Fibroblast of lung (primary cell): Measurements from ENCODE around the gene MAPK6. TPM values are rescaled to one million over a fixed set of nuclear protein-coding genes. Genes with fewer than 3 reads are reported as not detected.

Experiments
- DNase-seq, 2 donors: peaks; one replicate each; pipeline versions ENCODE4 v3.0.0 to v3.0.0-alpha.2; 2010; ENCODE audit warnings: low read depth in 2 of 2
- H2AFZ ChIP-seq: 2 replicates; pipeline ENCODE4 v1.5.1; 2012; ENCODE audit warnings: low read length, control low read depth, inconsistent platforms
- H3K27ac ChIP-seq: 2 replicates; pipeline ENCODE4 v1.5.1; 2011; ENCODE audit warnings: low read length, control low read depth; ENCODE audit not compliant: insufficient read depth
- H3K27me3 ChIP-seq: 2 replicates; pipeline ENCODE4 v1.5.1; 2011; ENCODE audit warnings: mild to moderate bottlenecking, low read length; ENCODE audit not compliant: control insufficient read depth, insufficient read depth
- H3K36me3 ChIP-seq: 2 replicates; pipeline ENCODE4 v1.5.1; 2011; ENCODE audit warnings: low read length; ENCODE audit not compliant: control insufficient read depth, insufficient read depth
- H3K4me1 ChIP-seq: 2 replicates; pipeline ENCODE4 v1.5.1; 2011; ENCODE audit warnings: low read length; ENCODE audit not compliant: control insufficient read depth, insufficient read depth; ENCODE audit errors: extremely low read depth
- H3K4me2 ChIP-seq: 2 replicates; pipeline ENCODE4 v1.5.1; 2011; ENCODE audit warnings: low read length, control low read depth; ENCODE audit not compliant: insufficient read depth; ENCODE audit errors: extremely low read depth
- H3K4me3 ChIP-seq, 4 experiments: fragments of 200-600 bp in 1 of 4; sonication (generic) in 1 of 4; replicated peaks in 1 of 4; 2 replicates each; pipeline ENCODE4 v1.5.1; 2011 to 2016; ENCODE audit warnings: low read length in 4 of 4, low read depth in 3 of 4, mild to moderate bottlenecking in 3 of 4, control low read depth in 2 of 4, inconsistent platforms in 1 of 4, mixed read lengths in 1 of 4; ENCODE audit not compliant: insufficient read depth in 1 of 4; ENCODE audit errors: control extremely low read depth in 1 of 4
- H3K79me2 ChIP-seq: 2 replicates; pipeline ENCODE4 v1.5.1; 2012; ENCODE audit warnings: mild to moderate bottlenecking, low read length, inconsistent platforms; ENCODE audit not compliant: control insufficient read depth, insufficient read depth
- H3K9ac ChIP-seq: 2 replicates; pipeline ENCODE4 v1.5.1; 2011; ENCODE audit warnings: mild to moderate bottlenecking, low read length, control low read depth; ENCODE audit not compliant: insufficient read depth
- H3K9me3 ChIP-seq: 2 replicates; pipeline ENCODE4 v1.5.1; 2012; ENCODE audit warnings: low read depth, low read length; ENCODE audit not compliant: control insufficient read depth, insufficient read depth
- H4K20me1 ChIP-seq: 2 replicates; pipeline ENCODE4 v1.5.1; 2011; ENCODE audit warnings: low read length; ENCODE audit not compliant: control insufficient read depth, insufficient read depth; ENCODE audit errors: extremely low read depth
- EZH2 ChIP-seq: IDR thresholded peaks from 2 replicates; pipeline ENCODE4 v1.5.1; 2012; ENCODE audit warnings: low read length, control low read depth, mild to moderate bottlenecking; ENCODE audit errors: missing control alignments
- polyA plus RNA-seq, 2 donors: library from polyadenylated mRNA; depleted of rRNA in 1 of 2; stranded (reverse) in 1 of 2; unstranded in 1 of 2; fragments of >200 nt; gene quantifications; 2 replicates each; pipeline ENCODE4 v1.2.1, GENCODE V29; 2011 to 2012; ENCODE audit warnings: missing spikeins in 1 of 2
- total RNA-seq: library from RNA; depleted of rRNA; stranded (reverse); fragments of >200 nt; gene quantifications from 2 replicates; pipeline ENCODE4 v1.2.1, GENCODE V29; 2014
- TF ChIP-seq, protein P1 (sequence below), 2 donors: IDR thresholded peaks in 1 of 2; conservative IDR thresholded peaks in 1 of 2; 1 replicate in 1 of 2; 2 replicates in 1 of 2; pipeline ENCODE4 v1.5.1; 2011 to 2012; ENCODE audit warnings: low read length in 2 of 2, control low read depth in 1 of 2, inconsistent platforms in 1 of 2, low read depth in 1 of 2, mild to moderate bottlenecking in 1 of 2

Gene MAPK6
- total and polyA plus RNA-seq, 2 donors (not counting 1 experiment from before 2014, with no cell fraction given), result 45.5 to 62.1 TPM

DNA sequence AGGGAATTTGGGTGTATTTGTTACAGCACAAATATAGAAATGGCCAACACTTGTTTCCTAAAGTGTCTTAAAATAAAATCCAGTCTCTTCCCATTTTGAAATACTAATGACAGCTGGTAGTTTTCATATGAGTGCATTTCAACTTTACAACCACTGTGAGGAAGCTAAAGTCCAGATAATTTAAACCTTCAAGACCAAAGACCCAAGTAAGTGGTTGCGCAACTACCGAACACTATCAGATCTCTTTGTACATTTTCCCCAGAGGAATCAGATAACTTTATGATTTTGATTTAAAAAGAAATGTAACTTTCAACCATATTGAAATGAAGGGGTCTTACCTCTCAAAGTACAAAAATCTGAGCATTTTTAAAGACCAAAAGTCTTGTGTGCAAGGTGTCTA is 79.3 kb downstream of the MAPK6 start:
- peaks cover 32% of the 10 kb centered on the region for H3K4me1 ChIP-seq
- H3K9ac ChIP-seq, result no peak overlapping the region
- no peak overlapping the region for H2AFZ ChIP-seq
- no peaks in the 10 kb centered on the region for H3K27me3 ChIP-seq
- no peaks in the 10 kb centered on the region for H3K36me3 ChIP-seq
- H4K20me1 ChIP-seq, result no peaks in the 10 kb centered on the region
- DNase-seq, result peak in 1 of 2 donors; percentile 70
- no peak overlapping the region for H3K4me2 ChIP-seq
- H3K9me3 ChIP-seq, result no peaks in the 10 kb centered on the region
- no peaks in the 10 kb centered on the region for H3K79me2 ChIP-seq
- H3K27ac ChIP-seq, result no peak overlapping the region
- TF ChIP-seq EZH2, result no peak
- TF ChIP-seq, protein P1, sequence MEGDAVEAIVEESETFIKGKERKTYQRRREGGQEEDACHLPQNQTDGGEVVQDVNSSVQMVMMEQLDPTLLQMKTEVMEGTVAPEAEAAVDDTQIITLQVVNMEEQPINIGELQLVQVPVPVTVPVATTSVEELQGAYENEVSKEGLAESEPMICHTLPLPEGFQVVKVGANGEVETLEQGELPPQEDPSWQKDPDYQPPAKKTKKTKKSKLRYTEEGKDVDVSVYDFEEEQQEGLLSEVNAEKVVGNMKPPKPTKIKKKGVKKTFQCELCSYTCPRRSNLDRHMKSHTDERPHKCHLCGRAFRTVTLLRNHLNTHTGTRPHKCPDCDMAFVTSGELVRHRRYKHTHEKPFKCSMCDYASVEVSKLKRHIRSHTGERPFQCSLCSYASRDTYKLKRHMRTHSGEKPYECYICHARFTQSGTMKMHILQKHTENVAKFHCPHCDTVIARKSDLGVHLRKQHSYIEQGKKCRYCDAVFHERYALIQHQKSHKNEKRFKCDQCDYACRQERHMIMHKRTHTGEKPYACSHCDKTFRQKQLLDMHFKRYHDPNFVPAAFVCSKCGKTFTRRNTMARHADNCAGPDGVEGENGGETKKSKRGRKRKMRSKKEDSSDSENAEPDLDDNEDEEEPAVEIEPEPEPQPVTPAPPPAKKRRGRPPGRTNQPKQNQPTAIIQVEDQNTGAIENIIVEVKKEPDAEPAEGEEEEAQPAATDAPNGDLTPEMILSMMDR (conservative IDR thresholded peaks at IDR 0.05 in 1 of 2, IDR thresholded peaks at IDR 0.05 in 1 of 2; ENCODE audit: low read depth in 1 of 2, low read length in 2 of 2), result no peak
- no peak overlapping the region for H3K4me3 ChIP-seq

DNA sequence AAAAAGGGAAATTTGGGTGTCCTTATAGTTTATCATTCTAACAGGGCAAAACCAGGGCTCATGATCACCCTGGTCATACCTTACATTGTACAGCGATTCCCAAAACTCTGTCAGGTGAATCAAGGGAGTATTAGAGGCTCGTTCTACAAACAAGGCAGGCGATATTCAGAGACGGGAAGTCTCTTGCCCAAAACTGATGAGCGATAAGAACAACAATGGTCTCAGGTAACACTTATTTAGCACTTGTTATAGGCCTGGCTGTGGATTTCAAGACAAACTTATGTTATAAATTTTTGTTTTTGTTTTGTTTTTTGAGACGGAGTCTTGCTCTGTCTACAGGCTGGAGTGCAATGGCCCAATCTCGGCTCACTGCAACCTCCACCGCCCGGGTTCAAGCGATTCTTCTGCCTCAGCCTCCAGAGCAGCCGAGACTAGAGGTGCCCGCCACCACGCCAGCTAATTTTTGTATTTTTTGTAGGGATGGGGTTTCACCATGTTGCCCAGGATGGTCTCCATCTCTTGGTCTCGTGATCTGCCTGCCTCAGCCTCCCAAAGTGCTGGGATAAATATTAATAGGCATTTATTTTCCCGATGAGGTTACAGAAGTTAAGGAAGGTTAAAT is 80.7 kb downstream of the MAPK6 start:
- DNase-seq, result no peak
- H4K20me1 ChIP-seq, result no peaks in the 10 kb centered on the region
- H3K4me3 ChIP-seq, result no peak overlapping the region
- TF ChIP-seq EZH2, result no peak
- TF ChIP-seq, protein P1 (conservative IDR thresholded peaks at IDR 0.05 in 1 of 2, IDR thresholded peaks at IDR 0.05 in 1 of 2; ENCODE audit: low read depth in 1 of 2, low read length in 2 of 2), result no peak
- H2AFZ ChIP-seq, result no peak overlapping the region
- H3K79me2 ChIP-seq, result no peaks in the 10 kb centered on the region
- H3K9me3 ChIP-seq, result no peaks in the 10 kb centered on the region
- H3K9ac ChIP-seq, result no peak overlapping the region
- H3K4me1 ChIP-seq, result peaks cover 19% of the 10 kb centered on the region
- H3K36me3 ChIP-seq, result no peaks in the 10 kb centered on the region
- H3K27ac ChIP-seq, result no peak overlapping the region
- no peak overlapping the region for H3K4me2 ChIP-seq
- no peaks in the 10 kb centered on the region for H3K27me3 ChIP-seq

DNA sequence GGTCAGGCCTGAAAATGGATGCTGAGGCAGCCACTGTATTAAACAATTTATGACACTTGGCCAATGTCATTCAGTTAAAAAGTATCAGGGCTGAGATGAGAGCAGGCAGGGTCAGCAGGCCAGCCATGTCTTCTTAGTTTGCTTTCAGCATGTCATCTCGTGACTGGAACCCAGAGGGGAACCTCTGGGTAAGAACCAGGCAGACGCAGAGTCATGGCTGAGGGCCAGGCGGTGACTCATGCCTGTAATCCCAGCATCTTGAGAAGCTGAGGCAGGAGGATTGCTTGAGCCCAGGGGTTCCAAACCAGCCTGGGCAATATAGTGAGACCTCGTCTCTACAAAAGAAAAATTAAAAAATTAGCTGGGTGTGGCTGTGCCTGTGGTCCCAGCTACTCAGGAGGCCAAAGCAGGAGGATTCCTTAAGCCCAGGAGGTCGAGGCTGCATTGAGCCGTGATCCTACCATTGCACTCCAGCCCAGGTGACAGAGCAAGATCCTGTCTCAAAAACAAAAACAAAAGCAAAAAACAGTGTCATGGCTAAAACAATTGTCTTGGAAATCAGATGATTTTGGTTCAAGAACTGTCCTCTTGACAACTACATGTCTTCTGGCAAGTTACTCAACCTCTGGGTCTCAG is 81.9 kb downstream of the MAPK6 start:
- peak; percentile 89 to 96 for DNase-seq
- Histone ChIP-seq H3K79me2 (no peaks in the 10 kb centered on the region), H3K9ac (no peak overlapping the region), H3K27ac (no peak overlapping the region), H3K4me1 (peaks cover 14% of the 10 kb centered on the region), H3K27me3 (no peaks in the 10 kb centered on the region), H3K4me2 (no peak overlapping the region), H3K9me3 (no peaks in the 10 kb centered on the region), H3K36me3 (no peaks in the 10 kb centered on the region), H3K4me3 (no peak overlapping the region), H4K20me1 (no peaks in the 10 kb centered on the region), H2AFZ (no peak overlapping the region)
- TF ChIP-seq EZH2, result no peak
- TF ChIP-seq, protein P1 (conservative IDR thresholded peaks at IDR 0.05 in 1 of 2, IDR thresholded peaks at IDR 0.05 in 1 of 2; ENCODE audit: low read depth in 1 of 2, low read length in 2 of 2), result no peak
